Measurements from ENCODE around the gene CHMP1A.
A peak's percentile ranks its signal among the peaks of the same experiment; 100 is the strongest.
"Not testable (repeated sequence)": the region's sequence is repeated elsewhere in the genome, so short reads cannot be mapped to it uniquely, and the experiment has no call there.

Gene CHMP1A

DNA sequence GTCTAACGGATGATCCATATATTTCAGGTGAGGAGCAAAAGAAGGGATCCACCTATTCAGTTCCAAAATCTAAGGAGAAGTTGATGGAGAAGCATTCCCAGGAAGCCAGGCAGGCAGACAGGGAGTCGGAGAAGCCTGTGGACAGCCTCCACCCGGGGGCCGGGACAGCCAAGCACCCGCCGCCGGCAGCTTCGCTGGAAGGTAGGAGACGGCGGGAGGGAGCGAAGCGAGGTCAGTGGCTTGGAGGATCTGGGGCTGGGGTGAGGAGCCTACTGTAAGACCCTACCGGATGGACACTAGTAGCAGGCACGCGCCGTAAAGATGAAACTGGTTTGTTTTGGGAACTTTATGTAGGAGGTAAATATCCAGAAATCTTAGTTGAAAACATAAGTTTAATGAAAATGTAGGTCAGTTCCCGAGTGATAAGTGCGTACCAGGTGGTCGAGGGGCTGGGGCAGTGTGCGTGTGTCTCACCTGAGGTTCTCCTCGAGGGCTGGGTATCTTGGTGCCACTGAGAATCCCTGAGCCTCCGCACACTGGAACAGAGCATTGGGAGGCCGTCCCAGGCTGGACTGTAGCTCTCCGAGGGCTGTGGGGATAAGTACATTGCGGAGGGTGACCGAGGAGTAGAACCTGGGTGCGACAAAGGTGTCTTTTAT, 842 bp upstream of the CHMP1A start:
- no peak for DNase-seq (ENCODE audit: low spot score)

DNA sequence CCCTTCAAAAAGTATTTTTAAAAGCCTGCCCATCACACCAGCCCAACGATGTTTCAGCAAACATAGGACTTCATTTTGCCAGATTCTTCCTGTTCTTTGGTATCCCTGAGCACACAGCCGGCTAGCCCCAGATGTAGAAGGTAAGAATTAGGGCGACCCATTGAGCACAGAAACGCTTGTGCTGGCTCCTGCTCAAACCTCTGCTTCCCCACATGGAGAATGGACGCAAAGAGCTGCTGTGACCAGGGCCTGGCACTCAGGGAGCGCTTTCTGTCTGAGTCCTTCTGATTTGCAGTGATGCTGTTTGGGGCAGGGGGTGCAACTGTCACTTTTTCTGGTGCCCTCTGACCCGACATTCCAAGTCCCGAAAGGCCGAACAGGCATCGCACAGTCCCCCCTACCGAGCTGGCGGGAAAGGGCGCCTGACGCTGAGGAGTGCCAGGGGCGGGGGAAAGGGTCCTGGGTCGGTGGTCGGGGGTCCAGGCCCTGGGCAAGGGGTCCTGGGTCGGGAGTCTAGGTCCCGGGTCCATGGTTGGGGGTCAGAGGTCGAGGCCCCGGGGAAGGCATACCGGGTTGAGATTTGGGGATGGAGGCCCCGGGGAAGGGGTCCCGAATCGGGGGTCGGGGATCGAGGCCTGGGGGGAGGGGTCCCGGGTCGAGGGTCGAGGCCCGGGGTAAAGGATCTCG, 930 bp downstream of the CHMP1A start:
- DNase-seq (ENCODE audit: low spot score) = no peak

DNA sequence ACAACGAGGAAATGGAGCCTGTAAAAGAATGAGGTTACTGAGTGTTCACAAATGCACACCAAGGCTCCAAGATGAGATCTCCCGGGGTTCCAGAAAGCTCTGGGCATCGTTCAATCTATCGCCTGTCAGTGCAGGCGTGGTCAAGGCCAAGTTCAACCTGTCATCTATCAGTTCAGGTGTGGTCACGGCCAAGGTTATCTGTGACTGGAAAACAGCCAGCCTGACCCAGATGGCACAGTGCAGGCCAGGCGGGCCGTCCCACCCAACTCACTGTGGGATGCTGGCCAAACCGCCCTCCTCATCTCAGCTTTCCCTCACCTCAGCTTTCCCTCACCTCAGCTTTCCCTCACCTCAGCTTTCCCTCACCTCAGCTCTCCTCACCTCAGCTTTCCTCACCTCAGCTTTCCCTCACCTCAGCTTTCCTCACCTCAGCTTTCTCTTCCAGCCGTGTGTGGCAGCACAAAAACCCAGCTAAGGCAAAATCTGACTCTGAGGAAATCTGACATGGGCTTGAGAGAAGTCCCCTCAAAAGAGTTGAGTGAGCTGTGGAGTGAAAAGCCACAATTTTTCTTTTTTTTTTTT, 2.4 kb downstream of the CHMP1A start:
- no peak for DNase-seq (ENCODE audit: low spot score)

DNA sequence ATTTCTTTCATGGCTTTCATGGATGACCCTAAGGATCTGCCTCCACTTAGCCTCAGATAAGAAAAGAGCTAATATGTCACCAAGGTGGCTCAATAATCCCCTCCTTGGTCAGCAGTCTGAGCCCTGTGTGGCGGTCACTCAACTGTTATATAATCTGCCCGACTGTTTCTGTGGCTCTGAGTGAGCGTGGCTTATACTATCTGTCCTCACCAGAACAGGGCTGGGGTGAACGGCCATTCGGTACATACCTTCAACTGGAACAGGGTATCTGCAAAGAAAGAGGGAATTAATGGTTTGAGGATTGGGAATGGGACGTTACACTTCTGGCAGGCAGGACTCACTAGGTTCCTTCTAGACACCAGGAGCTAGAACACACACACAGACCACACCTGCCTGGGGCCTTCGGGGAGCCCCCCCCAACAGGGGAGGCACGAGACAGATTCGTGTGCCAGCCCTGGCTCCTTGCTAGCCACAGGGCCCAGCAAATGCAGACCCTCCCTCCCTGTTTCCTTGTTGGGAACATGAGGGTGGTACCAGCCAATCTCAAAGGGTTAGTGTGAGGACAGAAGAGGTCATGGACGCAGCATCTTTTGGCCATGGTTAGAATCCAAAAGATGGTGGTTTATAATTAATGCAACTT, 3.7 kb downstream of the CHMP1A start:
- DNase-seq (ENCODE audit: low spot score) = no peak

DNA sequence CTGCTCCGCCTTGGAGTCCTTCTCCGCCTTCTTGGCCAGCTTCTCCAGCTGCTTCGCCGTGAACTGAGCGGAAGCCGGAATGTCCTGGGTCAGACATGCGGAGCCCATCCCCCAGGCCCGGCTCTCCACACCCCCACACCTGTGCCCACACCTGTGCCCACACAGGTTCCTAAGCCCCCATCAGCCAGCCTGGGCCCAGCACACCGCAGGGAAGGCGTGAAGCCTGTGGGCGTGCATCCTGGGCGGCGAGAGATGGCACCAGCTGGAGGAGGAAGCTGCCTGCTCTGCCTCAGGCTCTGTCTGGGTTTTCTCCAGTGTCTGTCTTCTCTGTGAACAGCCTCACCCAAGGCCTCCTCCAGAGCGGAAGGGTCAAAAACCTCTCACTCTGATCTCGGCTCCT, 5.9 kb downstream of the CHMP1A start:
- no peak for DNase-seq (ENCODE audit: low spot score)

DNA sequence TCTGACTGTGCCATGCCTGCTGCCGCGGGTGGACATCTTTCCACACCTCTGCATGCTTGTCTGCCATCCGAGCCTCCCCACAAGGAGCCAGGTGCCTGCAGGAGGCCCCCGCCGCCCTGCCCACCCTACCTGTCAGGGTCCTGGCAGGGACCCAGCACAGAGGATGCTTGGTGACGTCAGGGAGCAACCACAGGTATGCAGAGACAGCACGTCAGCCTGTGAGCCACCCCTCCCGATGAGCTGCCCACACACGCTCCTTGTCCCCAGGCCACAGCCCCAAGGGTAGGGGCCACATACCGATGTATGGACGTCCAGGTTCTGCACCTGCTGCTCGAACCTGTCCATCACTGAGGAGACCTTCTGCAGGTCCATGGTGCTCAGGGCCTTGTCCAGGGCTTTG, 10.6 kb downstream of the CHMP1A start:
- no peak for DNase-seq (ENCODE audit: low spot score)

DNA sequence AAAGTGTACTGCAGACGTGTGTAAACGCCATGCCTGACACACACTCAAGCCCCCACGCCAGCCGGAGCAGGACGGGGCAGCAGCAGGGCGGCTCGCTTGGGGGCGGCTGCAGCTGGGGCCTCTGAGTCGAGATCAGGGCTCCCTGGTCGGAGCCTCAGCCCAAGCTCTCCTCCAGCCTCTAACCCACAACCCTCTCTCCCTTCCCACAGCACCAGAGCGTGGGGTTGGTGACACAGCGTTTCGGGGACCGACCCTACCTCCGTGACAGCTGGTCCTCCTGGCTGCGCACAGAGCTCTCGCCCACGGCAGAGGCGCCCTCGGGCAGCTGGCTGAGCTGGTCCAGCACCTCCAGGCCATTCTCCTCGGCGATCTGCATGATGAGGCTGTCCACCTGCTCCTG, 11.2 kb downstream of the CHMP1A start:
- DNase-seq (ENCODE audit: low spot score) = no peak

GRCh38 chr16:89645122-89645521, 12.4 kb downstream of the CHMP1A start:
- no peak for DNase-seq (ENCODE audit: low spot score)

DNA sequence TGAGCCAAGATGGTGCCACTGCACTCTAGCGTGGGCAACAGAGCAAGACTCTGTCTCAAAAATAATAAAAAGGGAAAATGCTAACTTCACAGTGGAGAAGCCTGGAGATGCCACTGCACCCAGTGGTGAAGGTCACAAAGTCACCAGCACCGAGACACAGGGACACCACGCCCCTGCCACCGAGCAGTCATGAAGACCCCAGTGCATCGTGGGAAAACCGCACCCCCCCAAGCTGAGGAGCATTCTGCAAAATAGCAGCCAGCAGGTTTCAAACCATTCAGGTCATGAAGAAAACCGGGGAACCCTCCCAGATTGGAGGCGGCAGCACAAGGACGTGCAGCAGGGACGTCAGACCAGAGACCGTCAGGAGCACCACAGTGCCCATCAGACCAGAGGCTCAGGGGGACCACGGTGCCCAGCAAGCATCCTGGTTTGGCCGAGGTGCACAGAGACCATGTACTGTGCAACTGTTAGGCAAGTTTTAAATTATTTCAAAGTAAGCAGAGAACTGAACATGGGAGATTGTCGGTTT, 13.7 kb downstream of the CHMP1A start:
- DNase-seq (ENCODE audit: low spot score) = no peak

GRCh38 chr16:89642574-89642973, 14.9 kb downstream of the CHMP1A start:
- no peak for DNase-seq (ENCODE audit: low spot score)

DNA sequence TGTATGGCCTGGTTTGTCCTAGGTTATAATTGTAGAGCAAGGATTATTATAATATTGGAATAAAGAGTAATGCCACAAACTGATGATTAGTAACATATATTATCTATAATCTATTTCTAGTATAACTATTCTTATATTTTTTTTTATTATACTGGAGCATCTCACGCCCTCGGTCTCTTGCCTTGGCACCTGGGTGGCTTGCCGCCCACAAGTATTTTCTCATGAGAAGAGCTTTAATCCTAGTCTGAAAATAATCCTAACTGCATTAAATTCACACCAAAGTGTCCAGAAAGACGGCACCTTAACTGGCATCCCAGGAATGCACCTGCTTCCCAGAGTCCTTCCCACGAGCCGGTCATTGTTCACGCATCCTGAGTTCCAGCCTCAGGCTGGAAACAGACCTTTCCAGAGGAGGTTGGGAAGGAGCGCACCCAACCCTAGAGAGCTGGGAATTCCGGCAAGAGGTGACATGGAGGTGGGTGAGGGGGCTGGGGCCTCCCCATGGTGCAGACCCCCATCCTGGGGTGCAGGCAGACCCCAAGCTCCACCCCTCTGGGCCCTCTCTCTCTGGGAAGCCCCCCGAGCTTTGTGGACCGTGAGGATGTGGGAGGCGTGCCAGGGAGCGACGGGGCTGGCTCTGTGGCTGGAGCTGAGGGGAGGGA, 15.9 kb downstream of the CHMP1A start:
- peak; percentile 57 for DNase-seq (ENCODE audit: low spot score)

- no peak for DNase-seq (ENCODE audit: low spot score)
These were observed 18.1 kb downstream of the CHMP1A start for GRCh38 chr16:89639385-89639784.

DNA sequence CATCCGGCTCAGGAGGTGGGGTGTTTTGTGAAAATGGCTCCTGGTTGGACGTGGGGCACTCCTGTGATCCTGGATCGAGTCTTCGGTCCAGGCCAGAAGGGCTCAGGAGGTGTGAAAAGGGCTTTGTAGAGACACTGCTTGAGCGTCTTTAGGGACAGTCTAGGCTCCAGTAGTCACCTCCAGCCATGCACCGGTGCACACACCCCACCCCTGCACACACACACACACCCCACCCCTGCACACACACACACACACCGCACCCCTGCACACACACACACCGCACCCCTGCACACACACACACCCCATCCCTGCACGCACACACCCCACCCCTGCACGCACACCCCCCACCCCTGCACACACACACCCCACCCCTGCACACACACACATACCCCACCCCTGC, 19.1 kb downstream of the CHMP1A start:
- DNase-seq (ENCODE audit: low spot score) = no peak

- DNase-seq (ENCODE audit: low spot score) = no peak
These were observed 20.1 kb downstream of the CHMP1A start for GRCh38 chr16:89637379-89637778.

GRCh38 chr16:89636663-89637062, 20.8 kb downstream of the CHMP1A start:
- DNase-seq (ENCODE audit: low spot score) = no peak

DNA sequence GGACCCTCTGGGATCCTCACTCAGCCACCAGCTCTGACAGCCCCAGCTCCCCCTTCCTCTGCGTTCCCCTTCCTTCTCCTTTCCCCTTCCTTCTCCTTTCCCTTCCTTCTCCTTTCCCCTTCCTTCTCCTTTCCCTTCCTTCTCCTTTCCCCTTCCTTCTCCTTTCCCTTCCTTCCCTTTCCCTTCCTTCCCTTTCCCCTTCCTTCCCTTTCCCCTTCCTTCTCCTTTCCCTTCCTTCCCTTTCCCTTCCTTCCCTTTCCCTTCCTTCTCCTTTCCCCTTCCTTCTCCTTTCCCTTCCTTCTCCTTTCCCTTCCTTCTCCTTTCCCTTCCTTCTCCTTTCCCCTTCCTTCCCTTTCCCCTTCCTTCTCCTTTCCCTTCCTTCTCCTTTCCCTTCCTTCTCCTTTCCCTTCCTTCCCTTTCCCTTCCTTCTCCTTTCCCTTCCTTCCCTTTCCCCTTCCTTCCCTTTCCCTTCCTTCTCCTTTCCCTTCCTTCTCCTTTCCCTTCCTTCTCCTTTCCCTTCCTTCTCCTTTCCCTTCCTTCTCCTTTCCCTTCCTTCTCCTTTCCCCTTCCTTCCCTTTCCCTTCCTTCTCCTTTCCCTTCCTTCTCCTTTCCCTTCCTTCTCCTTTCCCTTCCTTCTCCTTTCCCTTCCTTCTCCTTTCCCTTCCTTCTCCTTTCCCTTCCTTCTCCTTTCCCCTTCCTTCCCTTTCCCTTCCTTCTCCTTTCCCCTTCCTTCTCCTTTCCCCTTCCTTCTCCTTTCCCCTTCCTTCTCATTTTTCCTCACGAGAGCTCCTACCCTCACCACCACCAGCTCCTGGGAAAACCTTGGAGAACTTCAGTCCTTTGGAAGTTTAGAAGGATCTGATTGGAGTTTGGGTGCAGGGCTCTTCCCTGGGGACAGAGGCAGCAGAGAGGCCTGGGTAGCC, 22.8 kb downstream of the CHMP1A start:
- DNase-seq (ENCODE audit: low spot score) = not testable (repeated sequence)

- DNase-seq (ENCODE audit: low spot score) = peak; percentile 88
These were observed 24.4 kb downstream of the CHMP1A start for GRCh38 chr16:89633064-89633631.

DNA sequence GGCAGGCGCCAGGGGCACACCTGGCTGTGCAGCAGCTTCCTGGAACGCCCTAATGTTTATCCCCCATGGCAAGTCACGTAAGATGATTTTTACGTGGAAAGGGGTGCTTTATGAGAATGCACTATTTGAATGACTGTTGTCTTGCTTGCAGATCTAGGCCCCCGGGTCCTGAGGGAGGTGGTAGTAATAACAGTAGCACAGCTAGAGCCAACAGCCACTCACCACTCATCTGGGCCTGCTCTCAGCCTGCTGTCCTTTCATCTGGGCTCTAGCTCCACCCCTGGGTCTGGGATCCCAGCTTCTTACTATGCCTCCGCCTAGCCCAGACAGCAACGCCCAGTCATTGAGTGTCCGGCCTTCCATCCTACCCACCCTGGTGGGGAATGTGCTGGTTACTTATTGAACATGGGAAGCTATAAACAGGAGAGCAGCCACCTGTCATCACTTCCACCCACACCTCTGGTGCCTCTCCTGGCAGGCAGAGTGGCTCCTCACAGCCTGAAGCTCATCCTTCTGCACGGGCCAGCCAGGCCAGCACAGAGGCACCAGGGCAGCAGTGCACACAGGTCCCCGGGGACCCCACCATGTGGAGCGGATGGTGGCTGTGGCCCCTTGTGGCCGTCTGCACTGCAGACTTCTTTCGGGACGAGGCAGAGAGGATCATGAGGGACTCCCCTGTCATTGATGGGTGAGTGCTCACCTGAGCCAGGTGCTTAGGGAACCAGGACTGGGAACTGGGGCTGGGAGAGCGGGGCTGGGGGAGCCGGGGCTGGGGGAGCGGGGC, 27.5 kb downstream of the CHMP1A start:
- no peak for DNase-seq (ENCODE audit: low spot score)

DNA sequence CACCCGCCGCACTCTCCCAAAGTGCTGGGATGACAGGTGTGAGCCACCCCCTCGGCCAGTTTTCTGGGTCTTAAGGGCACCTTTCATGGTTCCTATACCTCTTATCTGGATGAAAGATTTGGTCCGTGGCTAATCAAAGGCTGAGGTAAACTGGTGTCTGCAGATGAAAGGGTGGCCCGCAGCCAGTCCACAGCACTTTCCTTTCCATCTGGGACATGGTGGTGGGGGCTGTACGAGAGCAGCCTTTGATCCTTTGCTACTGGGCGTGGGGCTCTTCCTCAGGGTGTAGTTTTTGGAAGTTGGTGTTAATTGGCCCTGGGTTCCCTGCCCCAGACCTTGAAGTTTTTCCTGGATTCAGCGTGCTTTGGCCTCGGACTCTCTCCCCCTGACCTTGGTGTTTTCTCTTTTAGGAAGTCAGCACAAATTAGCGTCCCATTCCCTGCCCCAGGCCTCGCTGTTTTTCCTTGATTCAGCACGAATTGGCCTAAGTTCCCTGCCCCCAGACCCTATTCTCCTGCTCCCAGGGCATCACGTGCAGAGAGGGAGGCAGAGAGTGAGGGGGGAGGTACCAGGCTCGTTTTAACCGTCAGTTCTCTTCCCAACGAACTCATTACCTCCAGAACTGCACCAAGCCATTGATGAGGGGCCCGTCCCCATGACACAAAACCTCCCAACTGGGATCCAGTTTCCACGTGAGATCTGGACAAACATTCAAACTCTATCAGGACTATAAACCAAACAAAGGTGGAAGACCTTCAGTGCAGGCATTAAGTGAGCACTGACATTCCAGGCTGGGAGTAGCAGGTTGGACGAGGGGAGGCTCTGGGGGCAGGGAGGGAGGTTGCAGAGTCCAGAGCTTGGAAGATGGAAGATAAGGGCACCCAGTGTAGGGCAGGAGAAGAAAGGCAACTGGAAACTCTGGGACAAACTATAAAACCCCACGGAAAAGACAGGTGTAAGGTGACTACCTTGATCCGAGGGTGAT, 32.4 kb downstream of the CHMP1A start:
- DNase-seq (ENCODE audit: low spot score) = no peak

All from kidney tubule cell (primary cell).